Activated CD4-positive, alpha-beta T cell treated with anti-CD3 and anti-CD28 coated beads for 48 hours (primary cell): Measurements from ENCODE around the gene LRP1.

ENCODE experiments used
- DNase-seq: peaks from one replicate; pipeline ENCODE4 v3.0.0-alpha.2; 2020

Gene LRP1

DNA sequence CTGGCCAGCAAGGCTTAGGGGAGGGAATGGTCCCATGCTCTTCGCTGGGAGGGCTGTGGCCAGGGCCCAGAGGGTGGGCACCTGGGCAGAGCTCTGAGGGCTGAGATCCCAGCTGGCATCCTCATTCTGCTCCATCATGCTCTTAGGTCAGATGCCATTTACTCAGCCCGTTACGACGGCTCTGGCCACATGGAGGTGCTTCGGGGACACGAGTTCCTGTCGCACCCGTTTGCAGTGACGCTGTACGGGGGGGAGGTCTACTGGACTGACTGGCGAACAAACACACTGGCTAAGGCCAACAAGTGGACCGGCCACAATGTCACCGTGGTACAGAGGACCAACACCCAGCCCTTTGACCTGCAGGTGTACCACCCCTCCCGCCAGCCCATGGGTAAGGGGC is 49.9 kb downstream of the LRP1 start:
- DNase-seq, result no peak

DNA sequence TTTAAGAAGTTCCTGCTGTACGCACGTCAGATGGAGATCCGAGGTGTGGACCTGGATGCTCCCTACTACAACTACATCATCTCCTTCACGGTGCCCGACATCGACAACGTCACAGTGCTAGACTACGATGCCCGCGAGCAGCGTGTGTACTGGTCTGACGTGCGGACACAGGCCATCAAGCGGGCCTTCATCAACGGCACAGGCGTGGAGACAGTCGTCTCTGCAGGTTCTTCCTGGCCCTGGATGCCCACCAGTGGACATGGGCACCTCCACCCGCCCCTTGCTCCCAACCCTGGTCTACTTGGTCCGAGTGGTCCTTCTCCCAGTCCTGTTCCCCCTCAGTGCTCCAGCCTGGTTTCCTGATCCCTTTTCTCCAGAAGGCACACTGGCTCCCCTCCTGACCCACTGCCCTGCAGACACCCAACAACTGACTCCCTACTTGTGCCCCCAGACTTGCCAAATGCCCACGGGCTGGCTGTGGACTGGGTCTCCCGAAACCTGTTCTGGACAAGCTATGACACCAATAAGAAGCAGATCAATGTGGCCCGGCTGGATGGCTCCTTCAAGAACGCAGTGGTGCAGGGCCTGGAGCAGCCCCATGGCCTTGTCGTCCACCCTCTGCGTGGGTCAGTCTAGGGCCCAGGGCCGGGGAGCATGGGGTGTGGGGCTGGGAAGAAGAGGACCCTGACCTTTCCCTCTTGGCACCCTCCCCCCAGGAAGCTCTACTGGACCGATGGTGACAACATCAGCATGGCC is 51.2 kb downstream of the LRP1 start:
- no peak for DNase-seq

GRCh38 chr12:57180321-57180989 is 52.2 kb downstream of the LRP1 start:
- no peak for DNase-seq

DNA sequence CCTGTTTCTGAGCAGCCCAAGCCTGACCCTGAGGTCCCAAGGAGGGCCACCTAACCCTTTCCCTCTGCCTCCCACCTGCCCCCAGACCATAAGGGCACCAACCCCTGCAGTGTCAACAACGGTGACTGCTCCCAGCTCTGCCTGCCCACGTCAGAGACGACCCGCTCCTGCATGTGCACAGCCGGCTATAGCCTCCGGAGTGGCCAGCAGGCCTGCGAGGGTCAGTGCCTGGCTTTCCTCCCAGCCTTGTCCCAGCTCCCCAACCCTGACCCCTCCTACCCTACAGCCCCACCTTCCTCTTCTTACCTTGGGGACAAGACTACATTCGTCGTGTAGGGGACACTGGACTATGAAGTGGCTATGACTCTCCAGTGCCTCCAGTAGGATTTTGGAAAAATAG is 52.8 kb downstream of the LRP1 start:
- DNase-seq, result no peak

DNA sequence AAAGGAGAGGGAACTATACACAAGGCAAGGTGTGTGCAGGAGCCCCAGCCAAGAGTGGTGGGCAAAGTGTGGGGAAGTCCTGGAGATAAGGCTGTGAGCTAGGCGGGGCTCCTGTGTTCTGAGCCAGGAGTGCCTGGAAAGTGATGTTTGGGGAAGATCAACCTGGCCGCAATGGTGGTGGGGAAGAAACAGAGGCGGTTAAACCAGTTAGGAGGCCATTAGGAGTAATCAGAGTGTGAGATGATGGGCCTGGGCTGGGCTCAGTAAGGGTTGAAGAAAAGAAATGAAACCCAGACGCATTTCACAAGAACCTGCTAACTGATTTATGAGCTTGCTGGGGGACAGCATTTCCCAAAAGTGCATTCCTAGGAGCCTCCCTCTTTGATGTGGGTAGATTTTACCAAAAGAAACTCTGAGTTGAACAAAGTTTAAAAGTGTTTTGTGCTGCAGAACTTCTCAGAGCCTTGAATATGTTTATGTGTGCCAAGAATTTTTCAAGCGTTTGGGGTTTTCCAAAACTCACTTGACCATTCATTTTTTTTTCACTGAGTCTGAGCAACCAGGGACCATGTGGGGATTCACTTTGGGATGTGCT is 53.4 kb downstream of the LRP1 start:
- no peak for DNase-seq

GRCh38 chr12:57182918-57183575 is 54.8 kb downstream of the LRP1 start:
- DNase-seq, result peak; percentile 88

GRCh38 chr12:57183939-57184725 is 55.8 kb downstream of the LRP1 start:
- DNase-seq, result no peak

DNA sequence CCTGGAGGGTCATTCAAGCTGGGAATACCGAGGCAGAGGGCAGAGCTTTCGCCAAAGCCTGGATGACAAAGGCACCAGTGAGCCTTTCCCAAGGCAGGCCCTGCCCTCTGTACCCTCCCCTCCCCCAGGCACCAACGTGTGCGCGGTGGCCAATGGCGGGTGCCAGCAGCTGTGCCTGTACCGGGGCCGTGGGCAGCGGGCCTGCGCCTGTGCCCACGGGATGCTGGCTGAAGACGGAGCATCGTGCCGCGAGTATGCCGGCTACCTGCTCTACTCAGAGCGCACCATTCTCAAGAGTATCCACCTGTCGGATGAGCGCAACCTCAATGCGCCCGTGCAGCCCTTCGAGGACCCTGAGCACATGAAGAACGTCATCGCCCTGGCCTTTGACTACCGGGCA is 57.1 kb downstream of the LRP1 start:
- DNase-seq, result no peak

DNA sequence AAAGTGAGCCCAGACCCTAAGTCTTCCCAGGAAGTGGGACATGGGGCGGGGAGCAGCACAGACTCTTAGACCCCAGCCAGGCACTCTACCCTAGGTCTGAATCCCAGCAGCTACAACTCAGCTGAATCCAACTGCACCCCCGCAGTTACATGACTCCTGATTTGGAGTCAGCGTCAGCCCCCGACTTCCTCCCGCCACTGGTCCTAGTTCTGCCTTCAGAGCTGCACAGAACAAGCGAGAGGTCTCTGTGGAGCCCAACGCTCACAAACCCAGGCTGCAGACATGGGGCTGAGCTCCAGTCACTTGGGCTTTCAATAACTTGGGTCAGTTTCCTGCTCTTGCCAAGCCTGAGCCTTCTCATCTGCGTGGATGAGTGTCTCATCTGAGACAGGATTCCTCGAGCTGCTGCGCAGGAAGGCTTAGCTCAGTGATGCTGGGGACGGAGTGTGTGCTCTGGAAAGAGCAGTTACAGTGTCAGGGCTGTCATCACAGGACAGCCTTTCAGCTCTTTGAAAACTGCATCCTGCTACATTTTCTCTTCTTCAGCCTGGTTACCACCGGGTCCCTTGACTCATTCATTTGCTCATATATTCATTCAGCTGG is 57.7 kb downstream of the LRP1 start:
- DNase-seq, result no peak

- no peak for DNase-seq
Measured at GRCh38 chr12:57187222-57188089, 59.2 kb downstream of the LRP1 start.

DNA sequence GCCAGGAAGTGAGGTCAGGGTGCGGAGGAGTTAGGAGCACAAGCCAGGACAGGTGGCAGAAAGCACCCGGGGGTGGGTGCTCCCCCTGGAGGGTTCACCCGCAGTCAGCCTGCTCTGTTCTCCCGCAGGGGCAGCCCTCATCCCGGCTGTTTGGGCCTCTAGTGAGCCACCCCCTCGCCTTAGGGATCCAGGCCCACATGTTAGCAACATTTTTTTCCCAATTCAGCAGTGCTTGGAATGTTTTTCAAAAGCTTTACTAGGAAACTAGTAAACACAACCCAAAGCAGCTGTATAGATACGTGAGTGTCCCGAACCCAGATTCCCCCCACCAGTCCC is 59.8 kb downstream of the LRP1 start:
- no peak for DNase-seq

GRCh38 chr12:57190037-57190436 is 61.8 kb downstream of the LRP1 start:
- no peak for DNase-seq

- no peak for DNase-seq
Measured at GRCh38 chr12:57190821-57191220, 62.5 kb downstream of the LRP1 start.

GRCh38 chr12:57191410-57191809 is 63.1 kb downstream of the LRP1 start:
- DNase-seq, result no peak

DNA sequence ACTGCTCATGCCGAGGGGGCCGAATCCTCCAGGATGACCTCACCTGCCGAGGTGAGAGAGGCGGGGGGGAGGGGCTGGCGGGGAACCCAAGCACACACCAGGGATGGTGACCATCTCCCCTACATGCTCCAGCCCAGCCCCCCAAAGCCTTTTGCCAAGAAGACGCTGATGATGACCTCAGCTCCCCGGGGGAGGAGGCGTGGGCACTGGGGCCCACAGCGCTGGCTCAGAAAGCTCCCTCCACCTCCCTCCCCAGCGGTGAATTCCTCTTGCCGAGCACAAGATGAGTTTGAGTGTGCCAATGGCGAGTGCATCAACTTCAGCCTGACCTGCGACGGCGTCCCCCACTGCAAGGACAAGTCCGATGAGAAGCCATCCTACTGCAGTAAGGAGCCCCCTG is 64.6 kb downstream of the LRP1 start:
- no peak for DNase-seq

GRCh38 chr12:57193706-57194245 is 65.5 kb downstream of the LRP1 start:
- no peak for DNase-seq

DNA sequence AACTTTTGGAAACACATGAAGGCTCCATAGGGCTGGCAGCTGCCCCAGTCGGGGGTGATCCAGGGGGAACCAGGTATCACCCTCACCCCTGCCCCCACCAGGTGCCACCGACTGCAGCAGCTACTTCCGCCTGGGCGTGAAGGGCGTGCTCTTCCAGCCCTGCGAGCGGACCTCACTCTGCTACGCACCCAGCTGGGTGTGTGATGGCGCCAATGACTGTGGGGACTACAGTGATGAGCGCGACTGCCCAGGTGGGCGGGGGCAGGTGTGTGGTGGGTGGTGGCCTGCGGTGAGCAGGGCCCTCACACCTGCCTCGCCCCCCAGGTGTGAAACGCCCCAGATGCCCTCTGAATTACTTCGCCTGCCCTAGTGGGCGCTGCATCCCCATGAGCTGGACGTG is 66.0 kb downstream of the LRP1 start:
- no peak for DNase-seq

DNA sequence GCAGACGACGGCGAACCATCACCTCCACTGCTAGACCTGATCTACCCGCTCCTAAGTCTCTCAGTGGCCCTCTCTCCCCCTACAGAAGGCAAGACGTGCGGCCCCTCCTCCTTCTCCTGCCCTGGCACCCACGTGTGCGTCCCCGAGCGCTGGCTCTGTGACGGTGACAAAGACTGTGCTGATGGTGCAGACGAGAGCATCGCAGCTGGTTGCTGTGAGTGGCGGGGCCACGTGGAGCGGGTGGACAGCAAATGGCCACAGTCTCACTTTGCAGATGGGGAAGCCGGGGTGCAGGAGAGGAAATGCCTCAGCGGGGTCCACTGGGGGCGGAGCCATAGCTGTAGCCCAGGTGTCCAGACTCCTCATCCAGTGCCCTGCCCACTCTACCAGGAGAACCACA is 66.9 kb downstream of the LRP1 start:
- no peak for DNase-seq

DNA sequence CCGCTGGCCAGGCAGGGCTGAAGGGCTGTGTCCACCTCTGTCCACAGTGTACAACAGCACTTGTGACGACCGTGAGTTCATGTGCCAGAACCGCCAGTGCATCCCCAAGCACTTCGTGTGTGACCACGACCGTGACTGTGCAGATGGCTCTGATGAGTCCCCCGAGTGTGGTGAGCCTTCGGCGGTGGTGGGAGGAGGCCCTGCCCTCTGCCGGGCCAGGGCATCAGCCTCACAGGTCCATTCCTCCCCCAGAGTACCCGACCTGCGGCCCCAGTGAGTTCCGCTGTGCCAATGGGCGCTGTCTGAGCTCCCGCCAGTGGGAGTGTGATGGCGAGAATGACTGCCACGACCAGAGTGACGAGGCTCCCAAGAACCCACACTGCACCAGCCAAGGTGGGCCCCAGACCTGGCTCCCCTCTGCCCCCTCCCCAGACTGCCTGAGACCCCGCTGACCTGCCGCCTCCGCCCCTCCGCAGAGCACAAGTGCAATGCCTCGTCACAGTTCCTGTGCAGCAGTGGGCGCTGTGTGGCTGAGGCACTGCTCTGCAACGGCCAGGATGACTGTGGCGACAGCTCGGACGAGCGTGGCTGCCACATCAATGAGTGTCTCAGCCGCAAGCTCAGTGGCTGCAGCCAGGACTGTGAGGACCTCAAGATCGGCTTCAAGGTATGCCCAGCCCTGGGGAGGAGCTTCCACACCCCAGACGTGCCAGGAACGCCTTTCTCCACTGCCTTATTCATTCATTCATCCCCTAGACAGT is 67.5 kb downstream of the LRP1 start:
- no peak for DNase-seq

DNA sequence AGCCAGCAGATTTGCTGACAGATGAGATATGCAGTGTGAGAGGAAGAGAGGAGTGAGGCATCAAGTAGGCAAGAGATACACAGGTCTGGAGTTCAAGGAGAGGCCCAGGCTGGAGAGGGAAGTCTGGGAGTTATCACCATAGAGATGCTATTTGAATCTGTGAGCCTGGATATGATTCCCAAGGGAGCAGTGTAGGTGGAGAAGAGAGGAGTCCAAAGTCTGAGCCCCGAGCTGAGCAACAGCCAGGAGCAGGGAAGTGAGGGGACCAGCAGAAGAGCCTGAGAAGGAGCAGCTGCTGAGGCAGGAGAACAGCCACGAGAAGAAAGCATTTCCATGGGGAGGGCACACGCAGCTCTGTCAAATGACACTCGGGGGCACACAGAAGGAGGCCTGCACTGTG is 68.2 kb downstream of the LRP1 start:
- no peak for DNase-seq

- no peak for DNase-seq
Measured at GRCh38 chr12:57196956-57197355, 68.7 kb downstream of the LRP1 start.
